Stimulated activated CD8-positive, alpha-beta memory T cell treated with anti-CD3 and anti-CD28 coated beads, Interleukin-15, amount 100 ng/mL, for 48 hours (primary cell): ENCODE measurements around the gene NLRP6.
"Not testable (repeated sequence)": the region's sequence is repeated elsewhere in the genome, so short reads cannot be mapped to it uniquely, and the experiment has no call there.

Experiments used
- DNase-seq, 2 donors: peaks; one replicate each; pipeline ENCODE4 v3.0.0-alpha.2; 2020; ENCODE audit warnings: low read depth in 2 of 2

NLRP6 gene

DNA sequence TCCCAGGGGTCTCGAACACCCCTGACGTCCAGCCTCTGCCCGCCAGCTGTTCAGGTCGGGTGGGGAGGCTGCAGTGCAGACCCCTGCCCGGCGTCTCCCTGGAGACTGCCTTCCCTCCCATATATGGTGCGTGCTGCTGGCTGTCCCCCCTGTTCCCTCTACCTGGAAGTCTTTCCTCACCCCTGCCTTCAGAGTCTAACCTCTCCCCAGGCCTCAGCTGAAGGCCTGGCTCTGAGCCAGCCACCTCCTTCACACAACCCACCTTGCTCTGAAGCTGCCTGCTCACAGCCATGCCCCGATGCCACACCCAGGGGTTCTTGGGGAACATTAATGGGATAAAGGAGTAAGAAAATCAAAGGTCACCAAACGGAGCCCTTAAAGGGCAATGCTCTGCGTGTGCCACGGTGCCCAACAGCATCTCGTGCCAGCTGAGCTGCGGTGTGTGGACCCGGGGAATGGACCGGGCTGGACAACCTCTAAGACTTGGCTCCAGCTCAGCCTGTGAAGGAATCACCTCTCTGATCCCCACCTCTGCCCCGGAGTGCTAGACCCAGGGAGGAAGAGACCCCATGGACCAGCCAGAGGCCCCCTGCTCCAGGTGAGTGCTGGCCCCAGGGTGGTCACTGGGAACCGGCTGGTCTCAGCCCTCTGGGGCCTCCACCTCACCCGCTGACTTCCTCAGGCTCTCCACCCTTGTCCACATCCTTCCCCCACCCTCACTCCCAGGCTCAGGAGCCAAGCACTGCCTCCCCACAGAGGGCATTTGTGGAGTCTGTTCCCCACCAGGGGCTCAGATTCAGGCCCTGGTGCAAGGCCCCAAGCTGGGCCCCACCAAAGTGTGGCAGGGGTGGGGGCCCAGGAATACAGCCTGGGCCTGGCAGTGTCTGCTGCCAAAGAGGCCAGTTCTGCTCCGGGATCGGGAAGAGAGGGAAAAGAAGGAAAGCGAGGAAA lies at the start of gene NLRP6:
NLRP6 (plus strand) TSS at position 407 of the 951 bp plus-strand sequence; CDS start at position 570, 163 bp downstream.
- DNase-seq, result no peak

DNA sequence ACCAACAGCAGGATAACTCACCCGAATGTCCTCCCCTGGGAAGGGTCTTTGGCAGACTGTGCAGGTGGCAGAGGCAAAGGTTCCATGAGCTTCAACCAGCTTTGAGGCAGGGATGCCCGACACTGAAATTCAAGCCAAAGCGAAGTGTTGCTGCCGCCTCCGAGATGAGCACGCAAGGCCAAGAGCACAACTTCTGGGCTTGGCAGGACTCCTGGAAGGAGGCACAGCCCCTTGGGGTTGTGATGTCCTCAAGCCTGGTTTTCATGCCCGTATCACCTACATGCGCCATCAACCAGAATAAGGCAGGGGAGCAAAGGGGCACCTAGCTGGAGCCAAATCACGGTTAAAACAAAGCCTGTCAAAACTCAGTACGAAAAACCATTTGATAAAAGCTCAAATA lies 47.8 kb upstream of the NLRP6 start:
- DNase-seq, result no peak

DNA sequence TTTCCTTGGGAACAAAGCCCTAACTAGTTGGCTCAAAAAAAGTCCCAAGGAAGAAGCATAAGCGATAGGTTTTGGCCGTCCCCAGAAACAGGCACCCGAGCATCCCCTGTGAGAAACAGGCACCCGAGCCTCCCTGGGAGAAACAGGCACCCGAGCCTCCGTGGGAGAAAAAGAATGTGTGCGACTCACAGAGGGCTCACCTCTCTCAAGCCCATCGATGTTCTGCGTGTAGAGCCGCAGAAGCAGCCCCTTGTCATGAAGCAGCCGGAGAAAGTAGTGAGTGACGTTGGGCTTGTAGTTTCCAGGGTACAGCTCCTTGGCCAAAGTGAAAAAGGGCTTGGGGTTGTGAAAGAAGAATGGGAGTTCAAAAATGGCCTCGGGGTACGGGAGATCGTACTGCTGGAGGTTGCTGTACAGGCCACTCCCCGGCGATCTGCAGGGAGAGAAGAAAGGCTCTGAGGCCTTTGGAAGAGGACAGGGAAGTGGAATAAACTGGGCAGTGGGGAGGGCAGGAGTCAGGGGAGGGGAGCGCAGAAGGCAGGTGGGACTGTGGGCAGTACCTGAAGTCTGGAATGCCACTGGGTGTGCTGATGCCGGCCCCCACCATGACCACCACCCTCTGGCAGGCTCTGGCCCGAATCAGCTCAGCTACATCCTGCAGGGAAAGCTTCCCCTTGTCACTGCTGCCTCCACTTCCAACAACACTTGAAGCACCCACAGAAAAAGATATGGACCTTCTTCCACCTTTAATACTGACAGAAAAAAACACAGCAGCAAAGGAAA lies 45.2 kb upstream of the NLRP6 start:
- DNase-seq, result no peak

DNA sequence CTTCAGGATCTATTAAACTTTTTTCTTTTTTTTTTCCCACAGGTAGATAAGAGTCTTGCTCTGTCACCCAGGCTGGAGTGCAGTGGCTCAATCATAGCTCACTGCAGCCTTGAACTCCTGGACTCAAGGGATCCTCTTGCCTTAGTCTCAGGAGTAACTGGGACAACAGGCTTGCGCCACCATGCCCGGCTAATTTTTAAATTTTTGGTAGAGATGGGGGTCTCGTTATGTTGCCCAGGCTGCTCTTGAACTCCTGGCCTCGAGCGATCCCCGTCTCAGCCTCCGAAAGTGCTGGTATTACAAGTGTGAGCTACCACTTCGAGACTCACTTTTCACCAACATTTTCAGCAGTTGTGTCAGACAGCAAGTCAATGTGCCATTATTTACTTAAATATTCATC lies 43.0 kb upstream of the NLRP6 start:
- no peak for DNase-seq

DNA sequence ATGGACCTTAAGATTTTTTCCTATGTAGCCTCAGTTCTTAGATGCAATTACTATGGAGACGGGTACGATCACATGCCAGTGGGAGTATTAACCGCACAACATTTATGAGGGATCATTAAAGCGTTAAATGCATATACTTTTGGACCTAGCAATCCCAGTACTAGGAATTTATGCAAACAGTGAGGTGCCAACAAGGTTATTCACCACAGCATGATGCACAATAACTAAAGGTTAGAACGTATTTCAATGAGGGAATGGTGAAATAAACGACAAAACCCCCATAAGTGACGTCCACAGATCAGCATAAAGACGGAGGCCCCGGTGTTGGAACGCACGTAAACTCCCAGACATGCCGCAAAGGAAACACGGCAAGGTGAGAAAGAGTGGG lies 42.6 kb upstream of the NLRP6 start:
- DNase-seq, result peak; percentile 61 to 62

DNA sequence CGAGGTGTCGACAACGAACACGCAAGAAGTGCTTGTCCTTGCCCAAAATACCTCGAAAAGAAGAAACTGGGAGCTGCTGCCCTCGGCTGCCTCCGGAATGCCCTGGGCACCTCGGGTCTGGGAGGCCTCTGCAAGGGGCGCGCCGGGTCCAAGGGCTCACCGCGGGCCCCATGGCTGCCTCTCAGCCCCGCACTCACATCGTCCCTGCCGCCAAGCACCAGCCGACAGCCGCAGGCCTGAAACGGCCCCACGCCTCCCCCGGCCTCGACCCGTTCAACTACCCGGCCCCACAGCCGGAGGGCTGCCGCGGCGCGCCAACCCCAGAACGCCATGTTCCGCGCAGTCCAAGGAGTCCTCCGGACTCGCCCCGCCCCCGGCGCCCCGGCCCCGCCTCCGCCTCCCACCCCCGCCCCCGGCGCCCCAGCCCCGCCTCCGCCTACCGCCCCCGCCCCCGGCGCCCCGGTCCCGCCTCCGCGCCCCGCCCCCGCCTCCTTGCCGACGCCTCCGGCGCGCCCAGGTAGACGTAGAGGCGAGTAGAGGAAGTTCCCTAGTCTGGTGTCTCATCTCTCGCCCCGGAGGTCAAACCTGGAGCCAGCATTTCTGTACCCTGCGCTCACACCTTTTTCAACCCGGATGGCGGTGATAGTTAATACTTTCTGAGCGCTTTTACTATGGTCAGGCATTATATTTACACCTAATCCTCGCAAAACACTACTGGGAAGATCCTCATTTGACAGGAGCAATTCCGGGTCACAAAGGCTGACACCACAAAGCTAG lies 42.0 kb upstream of the NLRP6 start, which contains the start of gene SIRT3:
SIRT3 (minus strand) TSS at position 346 of the 777 bp plus-strand sequence; CDS start at position 332, 14 bp downstream.
- peak; percentile 53 to 68 for DNase-seq

DNA sequence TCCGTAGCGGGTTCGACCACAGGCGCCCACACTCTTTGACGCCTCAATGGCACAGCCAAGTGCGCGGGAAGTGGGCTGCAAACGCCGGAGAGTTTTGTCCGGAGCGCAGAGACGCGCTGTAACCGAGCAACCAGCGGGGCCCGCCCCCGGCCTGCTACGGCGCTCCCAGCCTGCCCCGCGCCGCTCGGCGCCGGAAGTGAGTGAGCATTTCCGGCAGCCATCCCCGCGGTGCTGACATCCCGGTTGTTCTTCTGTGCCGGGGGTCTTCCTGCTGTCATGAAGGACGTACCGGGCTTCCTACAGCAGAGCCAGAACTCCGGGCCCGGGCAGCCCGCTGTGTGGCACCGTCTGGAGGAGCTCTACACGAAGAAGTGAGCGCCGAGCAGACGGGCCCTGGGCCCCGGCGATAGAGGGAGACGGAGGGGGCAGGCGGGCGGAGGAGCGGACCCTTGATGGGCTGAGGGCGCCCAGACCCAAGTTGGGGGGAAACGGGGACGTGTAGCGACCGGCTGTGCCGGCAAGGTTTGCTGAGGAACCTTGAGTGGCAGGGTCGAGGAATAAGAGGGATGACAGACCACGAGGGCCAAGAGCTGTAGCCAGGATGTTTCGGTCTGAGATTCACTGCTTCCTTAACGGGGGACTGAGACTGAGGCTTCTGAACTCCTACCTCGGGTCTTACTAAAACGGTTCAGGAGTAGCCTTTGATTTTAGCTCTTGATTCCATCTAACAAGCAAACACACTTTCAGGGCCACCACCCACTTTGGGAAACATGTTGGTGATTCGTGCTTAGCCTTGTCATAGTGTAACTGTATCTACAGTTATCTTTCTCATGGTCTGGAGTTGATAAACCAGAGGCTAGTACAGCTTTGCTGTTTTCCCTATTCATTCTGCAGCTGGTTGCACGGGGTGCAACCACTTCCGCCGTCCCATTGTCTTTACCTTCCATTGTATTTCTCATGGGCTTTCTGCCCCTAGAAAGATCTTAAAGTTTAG lies 41.1 kb upstream of the NLRP6 start, which contains the start of gene PSMD13:
PSMD13 (plus strand) TSS at position 203 of the 994 bp plus-strand sequence; CDS start at position 277, 74 bp downstream.
- peak; percentile 88 to 89 for DNase-seq

DNA sequence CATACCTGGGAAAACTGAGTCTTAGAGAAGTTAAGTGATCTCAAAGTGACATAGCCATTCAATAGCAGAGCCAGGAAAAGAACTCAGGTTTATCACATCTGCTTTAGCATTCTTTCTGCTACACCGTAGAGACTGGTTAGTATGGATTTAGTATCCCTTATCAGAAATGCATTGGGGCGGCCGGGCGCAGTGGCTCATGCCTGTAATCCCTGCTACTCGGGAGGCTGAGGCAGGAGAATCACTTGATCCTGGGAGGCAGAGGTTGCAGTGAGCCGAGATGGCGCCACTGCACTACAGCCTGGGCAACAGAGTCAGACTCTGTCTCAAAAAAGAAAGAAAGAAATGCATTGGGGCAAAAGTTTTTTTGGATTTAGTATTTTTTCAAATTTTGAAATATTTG lies 39.9 kb upstream of the NLRP6 start:
- DNase-seq, result not testable (repeated sequence)

DNA sequence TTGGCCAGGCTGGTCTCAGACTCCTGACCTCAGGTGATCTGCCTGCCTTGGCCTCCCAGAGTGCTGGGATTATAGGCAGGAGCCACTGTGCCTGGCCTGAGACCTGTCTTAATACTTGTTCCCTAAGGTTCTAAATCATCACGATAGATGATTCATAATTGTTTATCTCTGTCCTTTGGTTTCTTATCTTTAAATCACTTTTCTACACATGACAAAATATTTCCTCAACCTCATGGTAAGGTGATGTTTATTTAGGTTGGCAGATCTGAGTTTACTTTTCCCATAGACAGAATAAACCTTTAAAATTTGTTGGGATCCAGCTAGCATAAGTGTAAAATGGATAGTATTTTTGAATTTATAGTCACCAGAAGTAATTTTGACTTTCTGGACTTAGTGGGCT lies 37.9 kb upstream of the NLRP6 start:
- no peak for DNase-seq

DNA sequence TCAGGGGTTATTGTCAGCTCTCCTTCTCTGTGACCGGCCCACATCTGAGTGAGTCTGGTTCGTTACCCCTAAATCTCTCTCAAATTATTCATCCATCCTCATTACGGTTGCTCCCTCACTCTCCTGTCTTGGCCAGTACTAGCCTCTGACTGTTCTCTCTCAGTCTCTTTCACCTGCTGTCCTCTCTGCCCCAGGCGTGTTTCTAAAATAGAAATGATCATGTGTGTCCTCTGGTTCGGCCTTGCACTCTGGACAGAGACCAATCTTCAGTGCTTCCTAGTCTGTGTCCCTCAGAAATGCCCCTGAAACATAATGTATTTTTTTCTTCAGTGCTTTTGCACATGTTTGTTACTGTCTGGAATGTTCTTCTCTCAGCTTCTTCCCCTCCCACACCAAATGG lies 36.6 kb upstream of the NLRP6 start:
- DNase-seq, result no peak

DNA sequence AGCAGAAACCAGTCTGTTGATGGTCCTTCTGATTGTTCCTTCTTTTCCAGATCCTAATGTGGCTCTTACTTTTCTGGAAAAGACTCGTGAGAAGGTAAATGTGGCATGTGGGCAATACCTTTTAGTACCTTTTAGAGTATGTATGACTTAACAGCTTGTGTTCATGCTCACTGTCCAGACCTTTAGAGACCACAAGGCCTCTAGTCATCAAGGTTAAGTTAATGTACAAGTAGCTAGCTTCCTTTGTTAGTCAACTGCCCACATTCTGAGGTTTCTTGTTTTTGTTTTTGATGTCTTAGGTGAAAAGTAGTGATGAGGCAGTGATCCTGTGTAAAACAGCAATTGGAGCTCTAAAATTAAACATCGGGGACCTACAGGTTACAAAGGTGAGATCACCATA lies 33.8 kb upstream of the NLRP6 start:
- no peak for DNase-seq

DNA sequence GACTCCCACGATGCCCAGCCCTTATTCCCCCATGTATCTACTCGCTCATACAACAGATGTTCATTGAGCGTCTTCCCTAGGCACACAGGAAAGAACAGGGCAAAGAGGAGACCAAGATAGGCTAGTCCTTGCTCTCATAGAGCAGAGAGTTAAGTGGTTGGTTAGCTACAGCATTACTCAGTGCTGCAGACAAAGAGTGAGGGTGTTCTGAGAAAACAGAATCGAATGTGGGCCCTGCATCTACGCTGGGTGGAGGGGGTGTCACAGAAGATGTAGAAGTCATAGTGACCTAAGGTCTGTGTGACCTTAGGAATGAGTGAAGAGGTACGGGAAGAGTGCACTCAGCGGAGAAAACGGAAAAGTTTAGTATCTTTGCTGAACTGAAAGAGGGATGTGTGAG lies 29.1 kb upstream of the NLRP6 start:
- DNase-seq, result no peak

DNA sequence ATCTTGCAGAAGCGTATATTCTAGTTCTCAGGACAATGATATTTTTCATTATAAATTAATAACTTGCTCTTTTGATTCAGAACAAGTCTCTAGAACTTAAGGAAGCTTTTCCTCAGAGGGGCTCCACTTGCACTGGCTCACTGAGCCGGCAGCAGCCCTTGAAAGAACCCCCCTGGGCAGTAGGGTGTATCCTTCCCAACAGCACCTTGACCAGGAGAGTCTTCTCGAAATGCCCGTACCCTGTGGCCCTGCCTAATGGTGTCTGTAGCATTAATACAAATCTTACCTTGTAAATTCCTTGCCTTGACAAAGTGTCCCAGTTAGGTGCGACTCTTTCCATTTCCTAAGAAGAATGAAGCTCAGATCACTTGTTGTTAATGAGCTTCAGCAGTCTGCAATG lies 27.9 kb upstream of the NLRP6 start:
- DNase-seq, result no peak

DNA sequence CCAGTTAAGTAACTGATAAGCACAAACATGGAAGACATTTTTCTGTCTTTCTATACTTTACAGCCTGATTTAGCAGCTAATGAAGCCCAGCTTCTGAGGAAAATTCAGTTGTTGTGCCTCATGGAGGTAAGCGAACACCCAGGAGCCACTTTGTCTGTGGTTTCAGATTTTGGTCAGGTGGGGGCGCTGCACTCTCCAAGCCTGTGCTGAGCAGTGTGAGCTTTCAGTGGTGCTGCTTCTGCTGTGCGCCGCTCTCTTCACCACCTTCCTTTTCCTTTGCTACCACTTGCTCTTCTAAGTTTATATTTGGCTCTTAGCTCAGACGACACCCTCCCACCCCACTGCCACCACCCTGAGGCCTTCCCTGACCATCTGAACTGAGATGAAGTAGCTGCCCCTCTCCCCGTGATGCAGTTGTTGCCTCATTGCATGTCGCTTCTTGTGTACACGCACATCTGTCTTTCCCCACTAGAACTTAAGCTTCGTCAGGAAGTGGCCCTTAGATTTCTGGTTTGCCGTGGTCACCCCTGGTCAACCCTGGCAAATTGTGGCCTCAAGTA lies 27.4 kb upstream of the NLRP6 start:
- DNase-seq, result peak; percentile 49 to 56

DNA sequence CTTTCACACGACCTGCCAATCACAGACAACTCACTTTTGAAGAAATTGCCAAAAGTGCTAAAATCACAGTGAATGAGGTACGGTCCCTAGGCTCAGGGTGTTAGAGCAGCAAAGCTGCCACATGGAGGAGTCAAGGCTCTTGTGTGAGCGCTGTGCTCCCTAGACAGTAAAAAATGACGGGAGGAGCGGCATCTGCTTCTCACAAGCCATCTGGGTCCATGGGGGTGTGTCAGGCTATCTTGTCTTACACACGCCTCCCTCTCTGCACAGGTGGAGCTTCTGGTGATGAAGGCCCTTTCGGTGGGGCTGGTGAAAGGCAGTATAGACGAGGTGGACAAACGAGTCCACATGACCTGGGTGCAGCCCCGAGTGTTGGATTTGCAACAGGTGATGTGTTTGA lies 26.7 kb upstream of the NLRP6 start:
- no peak for DNase-seq

DNA sequence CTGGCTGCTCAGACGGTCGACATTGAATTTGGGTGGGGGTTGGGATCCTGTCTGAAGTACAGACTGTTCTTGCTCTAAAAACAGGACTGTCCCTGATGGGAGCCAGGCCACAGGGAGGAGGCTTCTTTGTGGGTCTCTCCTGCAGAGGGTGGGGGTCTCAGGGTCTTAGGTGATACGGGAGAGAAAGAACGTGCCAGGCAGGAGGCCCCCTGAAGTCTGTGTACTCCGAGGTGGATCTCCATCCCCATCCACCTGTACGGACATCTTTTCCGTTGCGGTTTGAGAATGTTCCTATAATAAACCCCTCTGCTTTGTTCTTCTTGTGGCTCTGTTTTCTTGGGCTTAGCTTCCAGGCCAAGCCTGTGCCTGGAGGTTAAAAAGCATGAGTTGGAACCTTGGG lies 25.5 kb upstream of the NLRP6 start:
- no peak for DNase-seq

DNA sequence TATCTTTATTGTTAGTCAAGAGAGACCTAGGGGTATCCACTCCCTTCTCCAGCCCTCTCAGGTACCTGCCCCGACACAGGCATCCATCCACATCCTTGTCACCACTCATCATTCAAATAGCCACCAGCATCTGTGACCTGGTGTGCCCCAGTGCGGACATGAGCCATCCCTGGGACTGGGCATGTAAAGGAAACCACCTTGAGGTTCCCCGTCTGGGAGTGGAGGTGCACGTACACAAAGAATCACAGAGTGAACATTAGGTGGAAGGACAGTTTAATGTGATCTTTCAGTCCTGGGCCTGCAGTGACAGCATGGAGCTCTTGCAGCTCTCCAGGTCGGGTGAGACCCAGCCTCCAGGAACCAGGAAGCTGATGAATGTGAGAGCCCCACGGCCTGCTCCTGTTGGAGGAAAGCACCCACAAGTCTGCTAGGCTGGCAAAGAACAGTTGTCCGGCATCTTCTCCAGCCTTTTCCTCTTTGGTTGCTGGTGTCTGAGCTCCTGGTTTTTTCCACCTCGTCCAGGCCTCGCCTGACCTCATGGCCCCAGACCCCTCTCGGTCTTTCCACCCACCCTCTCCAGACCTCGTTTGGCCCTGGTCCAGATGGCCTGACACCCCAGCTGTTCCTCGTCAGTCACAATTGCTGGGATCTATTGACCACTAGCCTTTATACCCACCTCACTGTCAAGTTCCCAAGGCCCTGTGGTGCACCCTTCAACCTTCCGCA lies 24.9 kb upstream of the NLRP6 start:
- no peak for DNase-seq

DNA sequence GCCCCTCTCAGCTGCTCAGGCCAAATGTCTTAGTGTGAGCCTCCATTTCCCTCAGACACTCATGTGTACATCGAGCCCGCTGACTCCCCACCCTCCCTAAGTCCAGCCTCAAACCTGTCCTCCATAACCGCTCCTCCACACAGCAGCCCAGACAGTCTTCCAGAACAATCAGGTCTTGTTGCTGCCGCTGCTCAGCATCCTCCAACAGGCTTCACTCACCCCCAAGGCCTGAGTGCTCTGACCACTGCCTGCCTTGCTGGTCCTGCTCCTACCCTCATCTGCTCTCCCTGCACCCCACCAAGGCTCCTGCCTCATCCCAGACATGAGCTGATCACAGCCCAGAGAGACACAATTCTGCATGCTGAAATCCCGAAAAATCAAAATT lies 24.3 kb upstream of the NLRP6 start:
- no peak for DNase-seq

DNA sequence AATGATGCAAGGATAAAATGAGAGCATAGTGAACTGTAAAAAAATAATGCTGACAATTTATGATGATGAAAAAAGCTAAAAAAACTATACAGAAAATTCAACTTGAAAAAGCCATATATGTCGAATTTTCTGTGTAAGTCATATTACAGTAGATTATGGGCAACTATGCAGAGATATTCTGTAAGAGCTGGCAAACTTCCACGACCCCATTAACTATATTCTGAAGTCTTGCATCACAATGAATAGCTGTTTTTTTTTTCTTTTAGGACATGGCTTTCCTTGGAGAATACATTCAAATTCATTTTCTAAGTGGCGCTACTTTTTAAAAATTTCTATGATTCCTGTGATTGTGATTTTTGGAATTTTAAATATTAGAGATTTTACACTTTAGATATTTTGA lies 23.0 kb upstream of the NLRP6 start:
- DNase-seq, result no peak

DNA sequence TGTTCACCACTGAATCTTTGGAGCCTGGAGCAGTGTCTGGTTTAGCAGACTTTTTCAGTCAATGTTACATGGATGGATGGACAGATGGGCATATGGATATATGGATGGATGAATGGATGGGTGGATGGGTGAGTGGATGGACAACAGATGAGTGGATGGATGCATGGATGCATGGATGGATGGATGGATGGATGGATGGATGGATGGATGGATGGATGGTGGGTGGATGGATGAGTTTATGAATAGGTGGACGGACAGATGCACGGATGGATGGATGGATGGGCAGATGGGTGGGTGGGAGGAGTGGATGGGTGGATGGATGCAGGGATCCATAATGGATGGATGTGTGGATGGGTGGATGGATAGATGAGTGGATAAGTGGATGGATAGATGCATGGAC lies 22.4 kb upstream of the NLRP6 start:
- DNase-seq, result no peak
